Measurements from ENCODE around the gene FAM227B.

The FAM227B gene

DNA sequence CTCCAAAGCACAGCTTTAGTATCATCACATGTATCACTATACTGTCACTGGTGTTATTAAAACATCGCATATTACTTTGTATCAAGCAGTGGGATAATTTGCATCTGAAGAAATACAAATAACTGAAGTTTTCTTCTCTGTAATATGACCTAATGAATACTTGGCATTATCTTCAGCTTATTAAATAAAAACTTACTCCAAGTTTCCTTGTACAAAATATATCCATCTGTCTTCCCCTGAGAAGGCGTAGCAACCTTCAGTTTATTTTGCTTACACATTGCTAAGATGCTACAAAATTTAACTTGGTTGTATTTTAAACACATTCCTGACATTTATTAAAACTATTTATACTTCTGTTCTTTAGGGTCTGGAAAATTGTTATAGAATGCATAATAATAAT is 183.9 kb downstream of the FAM227B start:
- no peaks in the 10 kb centered on the region for H3K79me2 ChIP-seq (ENCODE audit: control insufficient read depth, insufficient read depth, low read length)
- no peak overlapping the region for H3K18ac ChIP-seq (ENCODE audit: low read length)
- H3K23ac ChIP-seq (ENCODE audit: low read length): no peak overlapping the region
- H3K4ac ChIP-seq (ENCODE audit: low read depth, low read length): no peak overlapping the region
- no peaks in the 10 kb centered on the region for H3K4me1 ChIP-seq (ENCODE audit: control insufficient read depth, low read depth, low read length)
- no peak overlapping the region for H3K4me3 ChIP-seq (ENCODE audit: low read length)
- H3K79me1 ChIP-seq (ENCODE audit: low read length): no peaks in the 10 kb centered on the region
- H3K9ac ChIP-seq (ENCODE audit: low read length): no peak overlapping the region
- no peak overlapping the region for H4K8ac ChIP-seq (ENCODE audit: low read depth, low read length)
- no CpG with 5 or more reads among the region's 2 CpGs for WGBS (ENCODE audit: extremely low coverage, insufficient coverage, low lambda C conversion rate)
- H3K27ac ChIP-seq (ENCODE audit: low read depth, low read length): no peak overlapping the region
- H2BK15ac ChIP-seq (replicated peaks; ENCODE audit: low read depth): no peak overlapping the region
- DNase-seq: no peak
- H4K5ac ChIP-seq (ENCODE audit: low read length): no peak overlapping the region
- no peak overlapping the region for H2AK5ac ChIP-seq (ENCODE audit: low read length)
- H3K36me3 ChIP-seq (ENCODE audit: control insufficient read depth, insufficient read depth, low read length): no peaks in the 10 kb centered on the region
- H3K4me2 ChIP-seq (ENCODE audit: low read length): no peak overlapping the region
- no peak overlapping the region for H2BK120ac ChIP-seq (ENCODE audit: low read depth, low read length)
- H3K27me3 ChIP-seq (ENCODE audit: insufficient read depth, low read length, poor library complexity): no peaks in the 10 kb centered on the region
- H2BK5ac ChIP-seq (ENCODE audit: low read length): no peak overlapping the region
- no peak overlapping the region for H3K56ac ChIP-seq (ENCODE audit: low read length)

- Histone ChIP-seq H2BK120ac (ENCODE audit: low read depth, low read length) (no peak overlapping the region), H3K18ac (ENCODE audit: low read length) (no peak overlapping the region), H3K79me1 (ENCODE audit: low read length) (no peaks in the 10 kb centered on the region), H3K4me3 (ENCODE audit: low read length) (no peak overlapping the region), H2BK5ac (ENCODE audit: low read length) (no peak overlapping the region), H2AK5ac (ENCODE audit: low read length) (no peak overlapping the region), H4K5ac (ENCODE audit: low read length) (no peak overlapping the region), H3K9ac (ENCODE audit: low read length) (no peak overlapping the region), H3K36me3 (ENCODE audit: control insufficient read depth, insufficient read depth, low read length) (no peaks in the 10 kb centered on the region), H3K4me1 (ENCODE audit: control insufficient read depth, low read depth, low read length) (no peaks in the 10 kb centered on the region), H4K8ac (ENCODE audit: low read depth, low read length) (no peak overlapping the region), H3K4ac (ENCODE audit: low read depth, low read length) (no peak overlapping the region), H3K27me3 (ENCODE audit: insufficient read depth, low read length, poor library complexity) (no peaks in the 10 kb centered on the region), H3K56ac (ENCODE audit: low read length) (no peak overlapping the region), H3K27ac (ENCODE audit: low read depth, low read length) (no peak overlapping the region), H3K4me2 (ENCODE audit: low read length) (no peak overlapping the region), H3K23ac (ENCODE audit: low read length) (no peak overlapping the region), H2BK15ac (replicated peaks; ENCODE audit: low read depth) (no peak overlapping the region), H3K79me2 (ENCODE audit: control insufficient read depth, insufficient read depth, low read length) (no peaks in the 10 kb centered on the region)
- WGBS (ENCODE audit: extremely low coverage, insufficient coverage, low lambda C conversion rate): no CpG with 5 or more reads among the region's 1 CpG
- no peak for DNase-seq
Observed at GRCh38 chr15:49435174-49435573, 185.4 kb downstream of the FAM227B start.

DNA sequence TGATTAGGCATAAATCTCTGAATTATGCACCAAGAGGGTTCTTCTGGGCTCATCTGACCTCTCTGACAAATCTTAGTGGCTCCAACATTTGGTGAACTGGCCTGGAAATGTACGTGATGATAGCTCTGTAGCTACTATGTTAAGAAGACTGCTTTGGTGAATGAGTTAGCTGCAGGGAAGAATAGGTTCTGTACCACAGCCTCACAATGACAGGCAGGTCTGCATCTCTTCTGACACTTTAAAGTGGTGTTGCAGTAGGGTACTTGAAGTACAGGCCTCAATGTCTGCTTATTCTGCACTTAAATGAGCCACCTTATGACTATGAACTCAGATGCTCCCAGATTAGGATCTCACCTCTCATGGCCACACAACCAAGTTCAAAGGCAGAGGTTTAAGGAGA is 190.6 kb downstream of the FAM227B start:
- Histone ChIP-seq H4K5ac (ENCODE audit: low read length) (no peak overlapping the region), H2BK15ac (replicated peaks; ENCODE audit: low read depth) (no peak overlapping the region), H3K79me1 (ENCODE audit: low read length) (no peaks in the 10 kb centered on the region), H2BK120ac (ENCODE audit: low read depth, low read length) (no peak overlapping the region), H3K4me2 (ENCODE audit: low read length) (no peak overlapping the region), H3K36me3 (ENCODE audit: control insufficient read depth, insufficient read depth, low read length) (no peaks in the 10 kb centered on the region), H4K8ac (ENCODE audit: low read depth, low read length) (no peak overlapping the region), H3K9ac (ENCODE audit: low read length) (no peak overlapping the region), H3K18ac (ENCODE audit: low read length) (no peak overlapping the region), H3K4me3 (ENCODE audit: low read length) (no peak overlapping the region), H3K23ac (ENCODE audit: low read length) (no peak overlapping the region), H3K4me1 (ENCODE audit: control insufficient read depth, low read depth, low read length) (no peaks in the 10 kb centered on the region), H3K4ac (ENCODE audit: low read depth, low read length) (no peak overlapping the region), H2BK5ac (ENCODE audit: low read length) (no peak overlapping the region), H3K27me3 (ENCODE audit: insufficient read depth, low read length, poor library complexity) (no peaks in the 10 kb centered on the region), H3K79me2 (ENCODE audit: control insufficient read depth, insufficient read depth, low read length) (no peaks in the 10 kb centered on the region), H3K27ac (ENCODE audit: low read depth, low read length) (no peak overlapping the region), H3K56ac (ENCODE audit: low read length) (no peak overlapping the region), H2AK5ac (ENCODE audit: low read length) (no peak overlapping the region)
- DNase-seq: no peak
- WGBS (ENCODE audit: extremely low coverage, insufficient coverage, low lambda C conversion rate): no CpG with 5 or more reads among the region's 1 CpG

DNA sequence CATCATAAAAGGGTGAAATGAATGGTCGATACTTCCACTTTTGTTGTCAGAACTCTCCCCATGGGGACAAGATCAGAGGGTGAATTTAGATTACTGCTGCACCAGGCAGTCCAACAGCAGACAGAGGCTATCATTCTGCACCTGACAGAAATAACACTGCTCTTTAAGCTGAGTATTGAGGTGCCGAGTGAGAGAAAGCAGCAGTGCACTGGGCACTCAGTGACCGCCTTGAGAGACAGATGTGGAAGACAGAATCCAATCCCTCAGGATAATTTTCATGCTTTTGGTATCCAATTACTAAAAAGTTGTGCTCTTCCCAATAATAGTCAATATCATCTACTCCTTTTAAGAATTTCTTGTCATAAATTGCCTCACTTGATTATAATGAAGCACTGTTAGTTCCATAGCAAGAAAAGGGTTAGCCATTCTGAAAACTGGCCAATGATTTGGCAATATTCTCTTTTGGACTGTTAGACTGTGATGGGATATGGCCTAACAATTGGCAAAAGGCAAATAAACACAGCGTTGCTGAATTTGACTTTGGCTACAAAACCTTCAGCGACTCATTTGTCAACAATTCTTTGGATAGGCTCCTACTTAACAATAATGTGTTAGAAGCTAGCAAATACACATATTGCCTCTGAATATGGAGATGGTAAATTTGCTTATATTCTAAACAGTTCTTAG is 192.1 kb downstream of the FAM227B start:
- Histone ChIP-seq H3K79me2 (ENCODE audit: control insufficient read depth, insufficient read depth, low read length) (no peaks in the 10 kb centered on the region), H4K8ac (ENCODE audit: low read depth, low read length) (no peak overlapping the region), H3K18ac (ENCODE audit: low read length) (no peak overlapping the region), H2BK5ac (ENCODE audit: low read length) (no peak overlapping the region), H2BK120ac (ENCODE audit: low read depth, low read length) (no peak overlapping the region), H3K4me1 (ENCODE audit: control insufficient read depth, low read depth, low read length) (peaks cover 3% of the 10 kb centered on the region), H3K36me3 (ENCODE audit: control insufficient read depth, insufficient read depth, low read length) (no peaks in the 10 kb centered on the region), H3K27ac (ENCODE audit: low read depth, low read length) (no peak overlapping the region), H3K56ac (ENCODE audit: low read length) (no peak overlapping the region), H3K27me3 (ENCODE audit: insufficient read depth, low read length, poor library complexity) (no peaks in the 10 kb centered on the region), H3K4ac (ENCODE audit: low read depth, low read length) (no peak overlapping the region), H3K4me3 (ENCODE audit: low read length) (no peak overlapping the region), H3K79me1 (ENCODE audit: low read length) (no peaks in the 10 kb centered on the region), H2BK15ac (replicated peaks; ENCODE audit: low read depth) (no peak overlapping the region), H3K23ac (ENCODE audit: low read length) (no peak overlapping the region), H4K5ac (ENCODE audit: low read length) (no peak overlapping the region), H3K9ac (ENCODE audit: low read length) (no peak overlapping the region), H3K4me2 (ENCODE audit: low read length) (no peak overlapping the region), H2AK5ac (ENCODE audit: low read length) (no peak overlapping the region)
- no CpG with 5 or more reads among the region's 5 CpGs for WGBS (ENCODE audit: extremely low coverage, insufficient coverage, low lambda C conversion rate)
- DNase-seq: no peak

GRCh38 chr15:49427372-49427771 is 193.2 kb downstream of the FAM227B start:
- Histone ChIP-seq H3K23ac (ENCODE audit: low read length) (no peak overlapping the region), H3K9ac (ENCODE audit: low read length) (no peak overlapping the region), H2BK120ac (ENCODE audit: low read depth, low read length) (no peak overlapping the region), H3K18ac (ENCODE audit: low read length) (no peak overlapping the region), H3K36me3 (ENCODE audit: control insufficient read depth, insufficient read depth, low read length) (no peaks in the 10 kb centered on the region), H3K4me3 (ENCODE audit: low read length) (no peak overlapping the region), H3K4ac (ENCODE audit: low read depth, low read length) (no peak overlapping the region), H3K56ac (ENCODE audit: low read length) (no peak overlapping the region), H2BK5ac (ENCODE audit: low read length) (no peak overlapping the region), H3K4me2 (ENCODE audit: low read length) (no peak overlapping the region), H2BK15ac (replicated peaks; ENCODE audit: low read depth) (no peak overlapping the region), H4K5ac (ENCODE audit: low read length) (no peak overlapping the region), H2AK5ac (ENCODE audit: low read length) (no peak overlapping the region), H3K79me1 (ENCODE audit: low read length) (no peaks in the 10 kb centered on the region), H3K27me3 (ENCODE audit: insufficient read depth, low read length, poor library complexity) (no peaks in the 10 kb centered on the region), H3K27ac (ENCODE audit: low read depth, low read length) (no peak overlapping the region), H4K8ac (ENCODE audit: low read depth, low read length) (no peak overlapping the region), H3K4me1 (ENCODE audit: control insufficient read depth, low read depth, low read length) (peaks cover 3% of the 10 kb centered on the region), H3K79me2 (ENCODE audit: control insufficient read depth, insufficient read depth, low read length) (no peaks in the 10 kb centered on the region)
- no peak for DNase-seq

GRCh38 chr15:49424954-49425353 is 195.7 kb downstream of the FAM227B start:
- Histone ChIP-seq H4K8ac (ENCODE audit: low read depth, low read length) (no peak overlapping the region), H3K4me2 (ENCODE audit: low read length) (no peak overlapping the region), H3K79me1 (ENCODE audit: low read length) (no peaks in the 10 kb centered on the region), H3K4me3 (ENCODE audit: low read length) (no peak overlapping the region), H3K36me3 (ENCODE audit: control insufficient read depth, insufficient read depth, low read length) (no peaks in the 10 kb centered on the region), H3K18ac (ENCODE audit: low read length) (no peak overlapping the region), H3K79me2 (ENCODE audit: control insufficient read depth, insufficient read depth, low read length) (no peaks in the 10 kb centered on the region), H2BK5ac (ENCODE audit: low read length) (no peak overlapping the region), H4K5ac (ENCODE audit: low read length) (no peak overlapping the region), H2AK5ac (ENCODE audit: low read length) (no peak overlapping the region), H2BK15ac (replicated peaks; ENCODE audit: low read depth) (no peak overlapping the region), H3K27ac (ENCODE audit: low read depth, low read length) (no peak overlapping the region), H2BK120ac (ENCODE audit: low read depth, low read length) (no peak overlapping the region), H3K4me1 (ENCODE audit: control insufficient read depth, low read depth, low read length) (peaks cover 3% of the 10 kb centered on the region), H3K27me3 (ENCODE audit: insufficient read depth, low read length, poor library complexity) (no peaks in the 10 kb centered on the region), H3K9ac (ENCODE audit: low read length) (no peak overlapping the region), H3K23ac (ENCODE audit: low read length) (no peak overlapping the region), H3K56ac (ENCODE audit: low read length) (no peak overlapping the region), H3K4ac (ENCODE audit: low read depth, low read length) (no peak overlapping the region)
- no peak for DNase-seq
- no CpG with 5 or more reads among the region's 1 CpG for WGBS (ENCODE audit: extremely low coverage, insufficient coverage, low lambda C conversion rate)
